Endothelial cell of umbilical vein (primary cell): ENCODE results near the gene SLC22A8. TPM values are rescaled to one million over a fixed set of nuclear protein-coding genes. Genes with fewer than 3 reads are reported as not detected.

Experiments
- BruUV-seq: library from RNA; stranded (reverse); fragments of 400-500 nt; replicated peaks from 2 replicates; lab custom pipeline; 2021; lab: Mats Ljungman, UMichigan
- CTCF ChIA-PET: fragments of 300-600, 350-600 bp; sonication (Branson Sonifier 250); formaldehyde crosslinking; loops from one replicate; lab custom pipeline; 2021; ENCODE audit warnings: antibody characterized with exemption, inconsistent platforms; lab: Charles Lee
- POLR2A ChIA-PET: fragments of 300-600, 350-600 bp; sonication (Branson Sonifier 250); formaldehyde crosslinking; loops from one replicate; lab custom pipeline; 2021; ENCODE audit warnings: antibody characterized with exemption, inconsistent platforms; lab: Charles Lee
- DNase-seq: peaks from one replicate; pipeline ENCODE4 v3.0.0-alpha.2; 2011; ENCODE audit warnings: low read depth, low spot score
- FAIRE-seq: peaks from 2 replicates; lab custom pipeline; 2011; peaks lifted over from hg19 to GRCh38; lab: Jason Lieb, UNC
- H2AFZ ChIP-seq: 2 replicates; pipeline ENCODE4 v1.6.0; 2012; ENCODE audit warnings: low read depth, low read length, control low read depth, inconsistent platforms
- H3K27ac ChIP-seq: 2 replicates; pipeline ENCODE4 v1.5.1; 2011; ENCODE audit warnings: low read depth, mild to moderate bottlenecking, control low read depth, low read length, moderate library complexity; ENCODE audit not compliant: insufficient read depth
- H3K27me3 ChIP-seq, 2 experiments: 2 replicates each; pipeline versions ENCODE4 v1.6.0 to v1.6.1; 2011; ENCODE audit warnings: low read length in 2 of 2, mixed read lengths in 1 of 2; ENCODE audit not compliant: control insufficient read depth in 2 of 2, insufficient read depth in 2 of 2
- H3K36me3 ChIP-seq, 2 experiments: 2 replicates in 1 of 2; 3 replicates in 1 of 2; pipeline ENCODE4 v1.5.1; 2011; ENCODE audit warnings: low read length in 2 of 2, mild to moderate bottlenecking in 1 of 2, moderate library complexity in 1 of 2; ENCODE audit not compliant: control insufficient read depth in 2 of 2, insufficient read depth in 2 of 2; ENCODE audit errors: extremely low read depth in 1 of 2
- H3K4me1 ChIP-seq: 3 replicates; pipeline ENCODE4 v1.5.1; 2011; ENCODE audit warnings: mild to moderate bottlenecking, low read length; ENCODE audit not compliant: control insufficient read depth, insufficient read depth; ENCODE audit errors: extremely low read depth
- H3K4me2 ChIP-seq: 2 replicates; pipeline ENCODE4 v1.6.1; 2011; ENCODE audit warnings: low read length, control low read depth, mixed read lengths; ENCODE audit not compliant: insufficient read depth
- H3K4me3 ChIP-seq, 3 experiments: fragments of 200-600 bp in 1 of 3; sonication (generic), shearing (Covaris generic) in 1 of 3; replicated peaks in 1 of 3; 2 replicates each; pipeline ENCODE4 v1.5.1; 2011 to 2016; ENCODE audit warnings: control low read depth in 3 of 3, low read length in 3 of 3, mild to moderate bottlenecking in 2 of 3, inconsistent platforms in 1 of 3, low read depth in 1 of 3, moderate library complexity in 1 of 3; ENCODE audit not compliant: insufficient read depth in 1 of 3
- H3K79me2 ChIP-seq: 2 replicates; pipeline ENCODE4 v1.6.0; 2012; ENCODE audit warnings: low read length, inconsistent platforms; ENCODE audit not compliant: control insufficient read depth, insufficient read depth
- H3K9ac ChIP-seq: replicated peaks from 2 replicates; pipeline ENCODE3; 2011; ENCODE audit warnings: low read length, control low read depth; ENCODE audit not compliant: insufficient read depth; ENCODE audit errors: extremely low read depth
- H3K9me1 ChIP-seq: replicated peaks from 3 replicates; pipeline ENCODE4 v1.6.0; 2011; ENCODE audit warnings: mild to moderate bottlenecking, low read length; ENCODE audit not compliant: control insufficient read depth, insufficient read depth; ENCODE audit errors: extremely low read depth
- H3K9me3 ChIP-seq: replicated peaks from 2 replicates; pipeline ENCODE4 v1.5.1; 2012; ENCODE audit warnings: low read length, inconsistent platforms; ENCODE audit not compliant: control insufficient read depth, insufficient read depth
- H4K20me1 ChIP-seq: replicated peaks from 2 replicates; pipeline ENCODE3; 2011; ENCODE audit warnings: mild to moderate bottlenecking, low read length; ENCODE audit not compliant: control insufficient read depth, insufficient read depth; ENCODE audit errors: extremely low read depth
- EZH2 ChIP-seq: IDR thresholded peaks from 2 replicates; pipeline ENCODE4 v1.6.1; 2012; ENCODE audit warnings: borderline replicate concordance, low read depth, mild to moderate bottlenecking, moderate library complexity, low read length, inconsistent platforms; ENCODE audit not compliant: severe bottlenecking
- FOS ChIP-seq: IDR thresholded peaks from 2 replicates; pipeline ENCODE4 v1.6.1; 2011; ENCODE audit warnings: mild to moderate bottlenecking, low read length, moderate library complexity, borderline replicate concordance; ENCODE audit not compliant: insufficient read depth
- GATA2 ChIP-seq: IDR thresholded peaks from 2 replicates; pipeline ENCODE4 v1.7.0; 2011; ENCODE audit warnings: low read depth, mild to moderate bottlenecking, moderate library complexity, mixed read lengths, low read length; ENCODE audit not compliant: insufficient read length, insufficient read depth
- JUN ChIP-seq: IDR thresholded peaks from 2 replicates; pipeline ENCODE4 v1.6.1; 2011; ENCODE audit warnings: borderline replicate concordance, low read depth; ENCODE audit not compliant: insufficient read length, insufficient read depth
- MYC ChIP-seq: IDR thresholded peaks from one replicate; pipeline ENCODE4 v1.6.1; 2011; ENCODE audit warnings: mild to moderate bottlenecking, low read depth, low read length
- POLR2A ChIP-seq: IDR thresholded peaks from 2 replicates; pipeline ENCODE4 v1.6.1; 2012; ENCODE audit warnings: low read depth, mild to moderate bottlenecking, control low read depth, low read length
- POLR2AphosphoS5 ChIP-seq: IDR thresholded peaks from 2 replicates; pipeline ENCODE4 v1.6.1; 2012; ENCODE audit warnings: low read depth, mild to moderate bottlenecking, control low read depth, low read length, moderate library complexity; ENCODE audit not compliant: insufficient read depth
- dilution Hi-C: fragments of 300-500 bp; cut with MboI; formaldehyde crosslinking; loops from one replicate; pipeline ENCODE4 v1.15.0; 2019; ENCODE audit warnings: low sequenced_read_pairs; ENCODE audit not compliant: extremely low pct_ligation_motif_present
- intact Hi-C: fragments of 100-400 bp; cut with micrococcal nuclease; formaldehyde crosslinking; loops from one replicate; pipeline ENCODE4 v1.10.0; 2022
- polyA plus RNA-seq, 4 experiments: library from polyadenylated mRNA; depleted of rRNA in 3 of 4; stranded (reverse) in 3 of 4; unstranded in 1 of 4; fragments of >200 nt; gene quantifications; 2 replicates each; pipeline versions ENCODE4 v1.2.1 to v1.2.3, GENCODE V29; 2011 to 2012; ENCODE audit warnings: missing spikeins in 1 of 4
- total RNA-seq: library from RNA; stranded (reverse); gene quantifications from 2 replicates; pipeline ENCODE4 v1.2.3, GENCODE V29; 2021
- TF ChIP-seq, protein P1 (sequence below): IDR thresholded peaks from 2 replicates; pipeline ENCODE4 v1.6.1; 2011; ENCODE audit not compliant: insufficient read depth, insufficient read length
- TF ChIP-seq, protein P2 (sequence below), 2 donors: IDR thresholded peaks; 1 replicate in 1 of 2; 2 replicates in 1 of 2; pipeline ENCODE4 v1.5.1; 2011; ENCODE audit warnings: low read length in 2 of 2, mild to moderate bottlenecking in 2 of 2, moderate library complexity in 2 of 2, control low read depth in 1 of 2, inconsistent platforms in 1 of 2, low read depth in 1 of 2; ENCODE audit not compliant: insufficient read depth in 1 of 2; ENCODE audit errors: extremely low read depth in 1 of 2

The SLC22A8 gene
- total and polyA plus RNA-seq, 2 donors (not counting 3 experiments of a cell fraction or from before 2014, with no cell fraction given): not detected

DNA sequence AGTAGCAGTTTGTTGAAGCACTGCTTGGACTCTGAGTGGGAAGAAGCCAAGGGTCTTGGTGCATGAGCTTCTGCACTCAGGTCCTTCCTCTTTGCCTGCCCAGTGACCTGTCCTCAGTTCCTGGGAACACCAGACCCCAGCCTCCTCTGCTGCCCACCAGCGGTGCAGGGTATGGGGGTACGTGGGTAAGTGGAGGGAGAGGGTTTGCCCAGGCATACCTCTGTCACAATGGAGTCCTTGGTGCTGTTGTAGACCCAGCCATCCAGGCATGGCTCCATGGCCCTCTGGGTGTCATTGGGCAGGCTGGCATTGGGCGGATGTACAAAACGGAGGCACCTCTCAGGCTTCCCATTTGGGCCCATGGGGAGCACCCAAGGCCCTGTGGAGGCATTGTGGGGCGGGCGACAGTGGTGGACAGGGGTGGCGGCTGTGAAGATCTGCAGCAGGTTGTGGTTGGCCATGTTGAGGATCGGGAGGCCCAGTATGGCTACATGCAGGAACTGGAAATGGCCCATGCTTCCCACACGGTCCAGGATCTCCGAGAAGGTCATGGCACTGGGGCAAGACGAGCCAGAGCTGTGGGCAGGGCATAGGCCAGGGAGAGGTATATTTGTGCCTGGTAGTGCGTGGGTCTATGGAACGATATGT is 1.1 kb downstream of the SLC22A8 start:
- dilution Hi-C loops: no loop called here
- TF ChIP-seq POLR2A (no peak), JUN (no peak), EZH2 (no peak), POLR2AphosphoS5 (no peak), MYC (no peak), FOS (no peak), GATA2 (no peak)
- TF ChIP-seq, protein P1, sequence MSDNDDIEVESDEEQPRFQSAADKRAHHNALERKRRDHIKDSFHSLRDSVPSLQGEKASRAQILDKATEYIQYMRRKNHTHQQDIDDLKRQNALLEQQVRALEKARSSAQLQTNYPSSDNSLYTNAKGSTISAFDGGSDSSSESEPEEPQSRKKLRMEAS: no peak
- TF ChIP-seq, protein P2, sequence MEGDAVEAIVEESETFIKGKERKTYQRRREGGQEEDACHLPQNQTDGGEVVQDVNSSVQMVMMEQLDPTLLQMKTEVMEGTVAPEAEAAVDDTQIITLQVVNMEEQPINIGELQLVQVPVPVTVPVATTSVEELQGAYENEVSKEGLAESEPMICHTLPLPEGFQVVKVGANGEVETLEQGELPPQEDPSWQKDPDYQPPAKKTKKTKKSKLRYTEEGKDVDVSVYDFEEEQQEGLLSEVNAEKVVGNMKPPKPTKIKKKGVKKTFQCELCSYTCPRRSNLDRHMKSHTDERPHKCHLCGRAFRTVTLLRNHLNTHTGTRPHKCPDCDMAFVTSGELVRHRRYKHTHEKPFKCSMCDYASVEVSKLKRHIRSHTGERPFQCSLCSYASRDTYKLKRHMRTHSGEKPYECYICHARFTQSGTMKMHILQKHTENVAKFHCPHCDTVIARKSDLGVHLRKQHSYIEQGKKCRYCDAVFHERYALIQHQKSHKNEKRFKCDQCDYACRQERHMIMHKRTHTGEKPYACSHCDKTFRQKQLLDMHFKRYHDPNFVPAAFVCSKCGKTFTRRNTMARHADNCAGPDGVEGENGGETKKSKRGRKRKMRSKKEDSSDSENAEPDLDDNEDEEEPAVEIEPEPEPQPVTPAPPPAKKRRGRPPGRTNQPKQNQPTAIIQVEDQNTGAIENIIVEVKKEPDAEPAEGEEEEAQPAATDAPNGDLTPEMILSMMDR (IDR thresholded peaks at IDR 0.05; ENCODE audit: extremely low read depth in 1 of 2, insufficient read depth in 1 of 2, low read depth in 1 of 2, low read length in 2 of 2): no peak
- no TSS peak for BruUV-seq
- Histone ChIP-seq H2AFZ (no peak overlapping the region), H3K9ac (no peak overlapping the region), H4K20me1 (no peaks in the 10 kb centered on the region), H3K4me2 (no peak overlapping the region), H3K4me1 (peaks cover 10% of the 10 kb centered on the region), H3K9me1 (no peaks in the 10 kb centered on the region), H3K27me3 (peaks cover 3% of the 10 kb centered on the region in 2 experiments), H3K36me3 (no peaks in the 10 kb centered on the region), H3K9me3 (no peaks in the 10 kb centered on the region), H3K4me3 (no peak overlapping the region), H3K79me2 (no peaks in the 10 kb centered on the region), H3K27ac (no peak overlapping the region)
- DNase-seq (no peak), FAIRE-seq (no peak)
- ChIA-PET CTCF (interaction anchor here (2.1 to 2.8 kb wide), 2 partner anchors 106 to 109 kb away, joined by 9 to 13 read pairs; no protein-coding TSS in a partner anchor), POLR2A (no interaction called here)
- intact Hi-C loops: loop anchor here (5.0 kb wide), 1 partner anchor 37 kb away; no protein-coding TSS in a partner anchor
